Fibroblast of gingiva (primary cell): ENCODE data around the gene FBXO17.
A peak's percentile ranks its signal among the peaks of the same experiment; 100 is the strongest.
"Not testable (repeated sequence)": the region's sequence is repeated elsewhere in the genome, so short reads cannot be mapped to it uniquely, and the experiment has no call there.

Experiments
- DNase-seq: peaks from one replicate; pipeline ENCODE4 v3.0.0-alpha.2; 2011; ENCODE audit warnings: low read depth

The FBXO17 gene

GRCh38 chr19:38975214-38975860 lies at the start of gene FBXO17:
Gene FBXO17 (minus strand): TSS chr19:38975742. CDS start chr19:38950319, 25,423 bp downstream.
- peak; percentile 54 for DNase-seq

GRCh38 chr19:39024875-39025641 lies 49.5 kb upstream of the FBXO17 start:
- DNase-seq: no peak

GRCh38 chr19:39021063-39021462 lies 45.5 kb upstream of the FBXO17 start:
- DNase-seq: no peak

- no peak for DNase-seq
These were observed 42.1 kb upstream of the FBXO17 start for GRCh38 chr19:39017646-39018045.

GRCh38 chr19:39017026-39017425 lies 41.5 kb upstream of the FBXO17 start:
- no peak for DNase-seq

GRCh38 chr19:39014037-39014436 lies 38.5 kb upstream of the FBXO17 start:
- DNase-seq: peak; percentile 26

GRCh38 chr19:39009001-39009400 lies 33.5 kb upstream of the FBXO17 start:
- DNase-seq: no peak

GRCh38 chr19:39008137-39008536 lies 32.6 kb upstream of the FBXO17 start:
- DNase-seq: no peak

- DNase-seq: no peak
These were observed 31.6 kb upstream of the FBXO17 start for GRCh38 chr19:39007096-39007495.

- DNase-seq: no peak
These were observed 28.9 kb upstream of the FBXO17 start for GRCh38 chr19:39004403-39004802.

GRCh38 chr19:39003796-39004195 lies 28.3 kb upstream of the FBXO17 start:
- DNase-seq: no peak

GRCh38 chr19:39003188-39003587 lies 27.6 kb upstream of the FBXO17 start:
- DNase-seq: no peak

- no peak for DNase-seq
These were observed 25.5 kb upstream of the FBXO17 start for GRCh38 chr19:39001041-39001440.

- not testable (repeated sequence) for DNase-seq
These were observed 22.0 kb upstream of the FBXO17 start for GRCh38 chr19:38997576-38997975.

- peak; percentile 27 for DNase-seq
These were observed 17.7 kb upstream of the FBXO17 start for GRCh38 chr19:38993271-38993670.

- peak; percentile 33 for DNase-seq
These were observed 15.6 kb upstream of the FBXO17 start for GRCh38 chr19:38990949-38991697.

- DNase-seq: not testable (repeated sequence)
These were observed 14.1 kb upstream of the FBXO17 start for GRCh38 chr19:38989614-38990013.

- DNase-seq: peak; percentile 56
These were observed 13.6 kb upstream of the FBXO17 start for GRCh38 chr19:38989066-38989605.

- DNase-seq: not testable (repeated sequence)
These were observed 13.1 kb upstream of the FBXO17 start for GRCh38 chr19:38988627-38989026.

GRCh38 chr19:38987745-38988144 lies 12.2 kb upstream of the FBXO17 start:
- not testable (repeated sequence) for DNase-seq

- DNase-seq: no peak
These were observed 9.7 kb upstream of the FBXO17 start for GRCh38 chr19:38985262-38985661.

- no peak for DNase-seq
These were observed 5.2 kb upstream of the FBXO17 start for GRCh38 chr19:38980583-38981374.
